Epithelial cell of proximal tubule (primary cell): ENCODE data around the gene USB1. TPM values are rescaled to one million over a fixed set of nuclear protein-coding genes. Genes with fewer than 3 reads are reported as not detected.

Source experiments
- DNase-seq: peaks from one replicate; pipeline ENCODE4 v3.0.0-alpha.2; 2011; ENCODE audit warnings: low read depth
- H3K4me3 ChIP-seq: 2 replicates; pipeline ENCODE4 v1.5.1; 2011; ENCODE audit warnings: low read depth, mild to moderate bottlenecking, low read length
- total RNA-seq: library from RNA; depleted of rRNA; stranded (reverse); fragments of >200 nt; gene quantifications from 2 replicates; pipeline ENCODE4 v1.2.3, GENCODE V29; 2015
- TF ChIP-seq, protein P1 (sequence below): conservative IDR thresholded peaks from 2 replicates; pipeline ENCODE4 v1.5.1; 2012; ENCODE audit warnings: low read depth, mild to moderate bottlenecking, low read length

Gene USB1
- total RNA-seq, 1 donor from 2014 or later = 31.2 TPM

DNA sequence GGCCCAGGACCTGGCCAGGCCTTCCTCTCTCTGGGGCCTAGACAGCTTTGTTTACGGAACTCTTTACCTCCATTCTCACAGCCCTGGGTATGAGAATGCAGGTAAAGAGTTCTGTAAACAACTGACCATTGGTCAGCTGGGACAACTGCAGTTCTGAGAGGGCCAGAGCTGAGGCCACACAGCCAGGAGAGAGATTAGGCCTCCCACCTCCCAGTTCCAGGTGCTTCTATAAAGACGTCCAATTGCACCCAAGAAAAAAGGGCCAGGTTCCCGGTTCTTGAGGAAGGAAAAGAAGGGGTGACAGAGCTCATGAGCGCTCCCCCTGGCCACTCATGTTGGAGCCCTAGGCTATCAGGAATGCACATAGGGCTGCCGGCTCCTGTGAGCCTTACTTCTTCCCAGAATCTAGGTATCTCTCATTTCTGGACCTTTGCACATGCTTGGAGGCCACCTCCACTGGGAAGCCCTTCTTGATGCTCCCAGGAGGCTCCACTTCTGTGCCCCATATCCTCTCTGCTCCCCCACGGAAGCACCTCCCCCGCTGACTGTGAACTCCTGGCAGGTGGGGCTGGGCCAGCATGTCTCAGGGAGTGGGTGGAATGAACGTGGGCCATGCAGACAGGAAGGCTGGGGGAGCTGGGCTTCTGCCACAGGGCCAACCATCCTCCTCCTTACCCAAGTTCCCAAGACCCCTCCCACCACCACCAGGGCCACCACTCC lies 43.4 kb upstream of the USB1 start:
- no peak overlapping the region for H3K4me3 ChIP-seq
- DNase-seq = no peak
- TF ChIP-seq, protein P1, sequence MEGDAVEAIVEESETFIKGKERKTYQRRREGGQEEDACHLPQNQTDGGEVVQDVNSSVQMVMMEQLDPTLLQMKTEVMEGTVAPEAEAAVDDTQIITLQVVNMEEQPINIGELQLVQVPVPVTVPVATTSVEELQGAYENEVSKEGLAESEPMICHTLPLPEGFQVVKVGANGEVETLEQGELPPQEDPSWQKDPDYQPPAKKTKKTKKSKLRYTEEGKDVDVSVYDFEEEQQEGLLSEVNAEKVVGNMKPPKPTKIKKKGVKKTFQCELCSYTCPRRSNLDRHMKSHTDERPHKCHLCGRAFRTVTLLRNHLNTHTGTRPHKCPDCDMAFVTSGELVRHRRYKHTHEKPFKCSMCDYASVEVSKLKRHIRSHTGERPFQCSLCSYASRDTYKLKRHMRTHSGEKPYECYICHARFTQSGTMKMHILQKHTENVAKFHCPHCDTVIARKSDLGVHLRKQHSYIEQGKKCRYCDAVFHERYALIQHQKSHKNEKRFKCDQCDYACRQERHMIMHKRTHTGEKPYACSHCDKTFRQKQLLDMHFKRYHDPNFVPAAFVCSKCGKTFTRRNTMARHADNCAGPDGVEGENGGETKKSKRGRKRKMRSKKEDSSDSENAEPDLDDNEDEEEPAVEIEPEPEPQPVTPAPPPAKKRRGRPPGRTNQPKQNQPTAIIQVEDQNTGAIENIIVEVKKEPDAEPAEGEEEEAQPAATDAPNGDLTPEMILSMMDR = no peak

GRCh38 chr16:57958544-57958943 lies 42.7 kb upstream of the USB1 start:
- TF ChIP-seq, protein P1 = no peak
- no peak for DNase-seq
- no peak overlapping the region for H3K4me3 ChIP-seq

GRCh38 chr16:57959121-57959520 lies 42.1 kb upstream of the USB1 start:
- H3K4me3 ChIP-seq = no peak overlapping the region
- TF ChIP-seq, protein P1 = no peak
- no peak for DNase-seq

GRCh38 chr16:57959804-57960203 lies 41.4 kb upstream of the USB1 start:
- H3K4me3 ChIP-seq = no peak overlapping the region
- DNase-seq = no peak
- TF ChIP-seq, protein P1 = no peak

- TF ChIP-seq, protein P1 = no peak
- H3K4me3 ChIP-seq = no peak overlapping the region
- DNase-seq = no peak
These were observed 40.9 kb upstream of the USB1 start for GRCh38 chr16:57960310-57960709.

DNA sequence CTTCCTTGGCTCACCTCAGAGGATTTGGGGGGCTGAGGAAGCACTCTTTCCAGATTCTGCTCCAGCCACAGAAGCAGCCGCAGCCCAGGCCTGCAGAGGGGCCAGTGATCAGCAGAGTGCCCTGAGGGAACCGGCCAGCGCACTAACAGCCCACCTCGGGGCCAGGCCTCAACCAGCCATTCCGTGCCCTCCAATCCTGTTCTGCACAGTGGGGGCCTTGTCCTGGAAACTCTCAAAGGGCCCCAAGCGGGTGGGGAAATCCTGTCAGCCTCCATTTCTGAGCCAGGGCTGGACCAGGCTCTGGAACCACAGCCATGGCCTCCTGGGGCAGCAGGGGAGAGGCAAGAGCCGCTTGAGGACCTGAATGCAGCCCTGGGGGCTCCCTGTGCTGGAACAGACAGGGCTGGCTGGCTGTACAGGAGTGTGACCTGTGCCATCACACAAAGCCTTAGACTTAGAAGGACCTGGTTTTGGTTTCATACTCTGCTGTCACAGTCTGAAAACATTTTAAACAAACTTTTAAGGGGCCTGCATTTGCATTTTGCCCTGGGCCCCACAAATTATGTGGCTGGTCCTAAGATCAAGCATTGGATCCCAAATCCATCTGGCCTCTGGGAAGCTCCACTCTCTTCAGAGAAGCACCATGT lies 40.3 kb upstream of the USB1 start:
- TF ChIP-seq, protein P1 = no peak
- no peak for DNase-seq

GRCh38 chr16:57961538-57961937 lies 39.7 kb upstream of the USB1 start:
- TF ChIP-seq, protein P1 = no peak
- H3K4me3 ChIP-seq = no peak overlapping the region
- DNase-seq = no peak

More for the DNA sequence above, 40.3 kb upstream of the USB1 start:
- no peak overlapping the region for H3K4me3 ChIP-seq
